NCI-H2081 (cell line): ENCODE data around the gene OR10G8.

Experiments used
- DNase-seq, 2 experiments: peaks; one replicate each; lab custom pipeline; 2025; lab: John Stamatoyannopoulos, UW

The OR10G8 gene

GRCh38 chr11:124078591-124078990 lies 52.0 kb downstream of the OR10G8 start:
- no peak for DNase-seq

- DNase-seq = no peak
These were observed 53.2 kb downstream of the OR10G8 start for GRCh38 chr11:124079631-124080326.
